H9 (cell line): ENCODE results near the gene DUSP18. TPM values are rescaled to one million over a fixed set of nuclear protein-coding genes. Genes with fewer than 3 reads are reported as not detected.

Experiments
- DNase-seq: peaks from one replicate; pipeline ENCODE4 v3.0.0-alpha.2; 2017
- H2AFZ ChIP-seq: one replicate; pipeline ENCODE4 v1.6.1; 2013; ENCODE audit warnings: mild to moderate bottlenecking, low read length, control low read depth, moderate library complexity
- H2AK5ac ChIP-seq: 2 replicates; pipeline ENCODE4 v1.6.1; 2013; ENCODE audit warnings: low read length, control low read depth, mixed read lengths; ENCODE audit not compliant: insufficient read length
- H2BK120ac ChIP-seq: one replicate; pipeline ENCODE4 v1.6.1; 2013; ENCODE audit warnings: low read depth, mild to moderate bottlenecking, low read length, control low read depth, inconsistent platforms; ENCODE audit not compliant: poor library complexity, severe bottlenecking
- H2BK12ac ChIP-seq: 2 replicates; pipeline ENCODE4 v1.6.1; 2013; ENCODE audit warnings: low read length, control low read depth, mixed read lengths, low read depth; ENCODE audit not compliant: insufficient read length
- H2BK15ac ChIP-seq: 2 replicates; pipeline ENCODE4 v1.6.1; 2013; ENCODE audit warnings: low read depth, low read length, control low read depth
- H2BK20ac ChIP-seq: one replicate; pipeline ENCODE4 v1.6.1; 2013; ENCODE audit warnings: low read depth, mild to moderate bottlenecking, low read length, control low read depth, inconsistent platforms; ENCODE audit not compliant: poor library complexity, severe bottlenecking
- H2BK5ac ChIP-seq: 2 replicates; pipeline ENCODE4 v1.6.1; 2013; ENCODE audit warnings: low read length, control low read depth, mixed read lengths; ENCODE audit not compliant: insufficient read length
- H3K14ac ChIP-seq: 2 replicates; pipeline ENCODE4 v1.6.1; 2013; ENCODE audit warnings: low read length, control low read depth; ENCODE audit not compliant: insufficient read depth
- H3K18ac ChIP-seq: 2 replicates; pipeline ENCODE4 v1.6.1; 2013; ENCODE audit warnings: low read depth, mild to moderate bottlenecking, mixed read lengths, low read length, control low read depth; ENCODE audit not compliant: insufficient read length
- H3K23ac ChIP-seq: 2 replicates; pipeline ENCODE4 v1.6.1; 2013; ENCODE audit warnings: low read length, control low read depth, mixed read lengths, low read depth; ENCODE audit not compliant: insufficient read length
- H3K23me2 ChIP-seq: 2 replicates; pipeline ENCODE4 v1.6.1; 2013; ENCODE audit warnings: low read depth, mild to moderate bottlenecking, mixed read lengths, low read length, control low read depth; ENCODE audit not compliant: insufficient read length, poor library complexity, severe bottlenecking
- H3K27ac ChIP-seq: 2 replicates; pipeline ENCODE4 v1.5.1; 2013; ENCODE audit warnings: low read length, control low read depth, mixed read lengths, low read depth; ENCODE audit not compliant: insufficient read length
- H3K27me3 ChIP-seq: 2 replicates; pipeline ENCODE4 v1.6.1; 2013; ENCODE audit warnings: low read length, control low read depth, inconsistent platforms; ENCODE audit not compliant: insufficient read depth
- H3K4ac ChIP-seq: 2 replicates; pipeline ENCODE4 v1.6.1; 2013; ENCODE audit warnings: low read depth, mild to moderate bottlenecking, control low read depth, inconsistent platforms, low read length, moderate library complexity
- H3K4me1 ChIP-seq: 2 replicates; pipeline ENCODE4 v1.6.1; 2013; ENCODE audit warnings: low read length, control low read depth, inconsistent platforms; ENCODE audit not compliant: insufficient read depth
- H3K4me2 ChIP-seq: 2 replicates; pipeline ENCODE4 v1.6.1; 2013; ENCODE audit warnings: low read length, control low read depth, mixed read lengths; ENCODE audit not compliant: insufficient read length, insufficient read depth
- H3K56ac ChIP-seq: 2 replicates; pipeline ENCODE4 v1.6.1; 2013; ENCODE audit warnings: low read depth, mild to moderate bottlenecking, mixed read lengths, low read length, control low read depth; ENCODE audit not compliant: insufficient read length
- H3K79me1 ChIP-seq: 2 replicates; pipeline ENCODE4 v1.6.1; 2013; ENCODE audit warnings: low read depth, mild to moderate bottlenecking, moderate library complexity, low read length, control low read depth, inconsistent platforms; ENCODE audit not compliant: insufficient read depth, poor library complexity, severe bottlenecking
- H3K79me2 ChIP-seq: 2 replicates; pipeline ENCODE4 v1.6.1; 2013; ENCODE audit warnings: low read length, control low read depth, inconsistent platforms; ENCODE audit not compliant: insufficient read depth
- H3K9ac ChIP-seq: 2 replicates; pipeline ENCODE4 v1.6.1; 2013; ENCODE audit warnings: low read length, control low read depth, mixed read lengths; ENCODE audit not compliant: insufficient read length; ENCODE audit errors: extremely low read depth
- H3K9me3 ChIP-seq: one replicate; pipeline ENCODE4 v1.6.1; 2013; ENCODE audit warnings: low read depth, low read length, inconsistent platforms; ENCODE audit not compliant: control insufficient read depth
- H3T11ph ChIP-seq: one replicate; pipeline ENCODE4 v1.6.1; 2013; ENCODE audit warnings: mild to moderate bottlenecking, low read length, control low read depth, inconsistent platforms
- H4K20me1 ChIP-seq: one replicate; pipeline ENCODE4 v1.6.1; 2013; ENCODE audit not compliant: control insufficient read depth, insufficient read length, insufficient read depth
- H4K5ac ChIP-seq: 2 replicates; pipeline ENCODE4 v1.6.1; 2013; ENCODE audit warnings: low read depth, mild to moderate bottlenecking, mixed read lengths, low read length, control low read depth; ENCODE audit not compliant: insufficient read length
- H4K8ac ChIP-seq: replicated peaks from 2 replicates; pipeline ENCODE4 v1.6.1; 2013; ENCODE audit warnings: low read length, control low read depth, mixed read lengths, low read depth; ENCODE audit not compliant: insufficient read length
- H4K91ac ChIP-seq: 2 replicates; pipeline ENCODE4 v1.6.1; 2013; ENCODE audit warnings: low read depth, mild to moderate bottlenecking, moderate library complexity, mixed read lengths, low read length, control low read depth; ENCODE audit not compliant: insufficient read length
- H3K27ac Mint-ChIP-seq, 3 experiments: 2 replicates in 2 of 3; 3 replicates in 1 of 3; pipeline ENCODE4 v1.8.0; 2020 to 2021; ENCODE audit warnings: mixed read lengths in 3 of 3, mild to moderate bottlenecking in 1 of 3, moderate library complexity in 1 of 3
- H3K27me3 Mint-ChIP-seq: 2 replicates; pipeline ENCODE4 v1.8.0; 2021; ENCODE audit warnings: low read depth, mild to moderate bottlenecking, moderate library complexity, mixed read lengths
- H3K36me3 Mint-ChIP-seq, 3 experiments: 2 replicates in 2 of 3; 3 replicates in 1 of 3; pipeline ENCODE4 v1.8.0; 2020 to 2021; ENCODE audit warnings: low read depth in 3 of 3, mixed read lengths in 3 of 3; ENCODE audit not compliant: insufficient read depth in 1 of 3
- H3K4me1 Mint-ChIP-seq, 2 experiments: 2 replicates each; pipeline ENCODE4 v1.8.0; 2020; ENCODE audit warnings: mixed read lengths in 2 of 2
- H3K4me3 Mint-ChIP-seq, 2 experiments: 2 replicates in 1 of 2; 3 replicates in 1 of 2; pipeline ENCODE4 v1.8.0; 2020 to 2021; ENCODE audit warnings: mild to moderate bottlenecking in 2 of 2, mixed read lengths in 2 of 2, moderate library complexity in 1 of 2
- H3K9me3 Mint-ChIP-seq, 2 experiments: 2 replicates in 1 of 2; 3 replicates in 1 of 2; pipeline ENCODE4 v1.8.0; 2020; ENCODE audit warnings: mild to moderate bottlenecking in 2 of 2, mixed read lengths in 2 of 2, moderate library complexity in 1 of 2
- WGBS: extraction: QIAGEN DNeasy Blood & Tissue Kit; methylation state at CpG from one replicate; pipeline ENCODE4 v1.1.7; 2013; ENCODE audit warnings: missing lambda C conversion rate, low lambda C conversion rate, mixed read lengths; ENCODE audit not compliant: insufficient read length; ENCODE audit errors: extremely low coverage; 5-methylcytosine and 5-hydroxymethylcytosine counted together
- total RNA-seq: library from RNA; stranded (reverse); gene quantifications from 2 replicates; pipeline ENCODE4 v1.2.1, GENCODE V29; 2021
- TF ChIP-seq, protein P1 (sequence below): fragments of 200-600 bp; sonication (generic); conservative IDR thresholded peaks from 3 replicates; pipeline ENCODE4 v1.8.0; 2021; ENCODE audit warnings: antibody characterized with exemption, mild to moderate bottlenecking

DUSP18 gene
- total RNA-seq, 1 experiment from 2014 or later, result 2.6 TPM

GRCh38 chr22:30668386-30668710 lies 673 bp upstream of the DUSP18 start:
- H2BK20ac ChIP-seq, result no peak overlapping the region
- WGBS, result no CpG with 5 or more reads among the region's 10 CpGs

More at GRCh38 chr22:30668386-30668710, 673 bp upstream of the DUSP18 start:
- Histone ChIP-seq H3K9ac (no peak overlapping the region), H2AFZ (no peak overlapping the region), H2BK15ac (no peak overlapping the region), H4K8ac (no peak overlapping the region), H3K4ac (no peak overlapping the region), H3T11ph (no peak overlapping the region), H3K27me3 (peaks cover 6% of the 10 kb centered on the region; the same call in 1 of the 2 replicates), H4K91ac (no peak overlapping the region), H2AK5ac (no peak overlapping the region), H4K20me1 (no peaks in the 10 kb centered on the region), H3K23me2 (peaks cover 16% of the 10 kb centered on the region), H3K23ac (no peak overlapping the region), H2BK5ac (no peak overlapping the region), H3K9me3 (no peaks in the 10 kb centered on the region), H3K4me2 (peak overlapping the region; percentile 67), H3K56ac (no peak overlapping the region), H4K5ac (no peak overlapping the region), H2BK12ac (no peak overlapping the region), H2BK120ac (no peak overlapping the region), H3K14ac (no peak overlapping the region), H3K4me1 (no peaks in the 10 kb centered on the region), H3K79me2 (no peaks in the 10 kb centered on the region), H3K79me1 (no peaks in the 10 kb centered on the region), H3K18ac (no peak overlapping the region), H3K27ac (no peak overlapping the region)
- peak overlapping the region; percentile 78 to 89 for H3K4me3 Mint-ChIP-seq
- H3K27me3 Mint-ChIP-seq, result peaks cover 57% of the 10 kb centered on the region
- TF ChIP-seq, protein P1, sequence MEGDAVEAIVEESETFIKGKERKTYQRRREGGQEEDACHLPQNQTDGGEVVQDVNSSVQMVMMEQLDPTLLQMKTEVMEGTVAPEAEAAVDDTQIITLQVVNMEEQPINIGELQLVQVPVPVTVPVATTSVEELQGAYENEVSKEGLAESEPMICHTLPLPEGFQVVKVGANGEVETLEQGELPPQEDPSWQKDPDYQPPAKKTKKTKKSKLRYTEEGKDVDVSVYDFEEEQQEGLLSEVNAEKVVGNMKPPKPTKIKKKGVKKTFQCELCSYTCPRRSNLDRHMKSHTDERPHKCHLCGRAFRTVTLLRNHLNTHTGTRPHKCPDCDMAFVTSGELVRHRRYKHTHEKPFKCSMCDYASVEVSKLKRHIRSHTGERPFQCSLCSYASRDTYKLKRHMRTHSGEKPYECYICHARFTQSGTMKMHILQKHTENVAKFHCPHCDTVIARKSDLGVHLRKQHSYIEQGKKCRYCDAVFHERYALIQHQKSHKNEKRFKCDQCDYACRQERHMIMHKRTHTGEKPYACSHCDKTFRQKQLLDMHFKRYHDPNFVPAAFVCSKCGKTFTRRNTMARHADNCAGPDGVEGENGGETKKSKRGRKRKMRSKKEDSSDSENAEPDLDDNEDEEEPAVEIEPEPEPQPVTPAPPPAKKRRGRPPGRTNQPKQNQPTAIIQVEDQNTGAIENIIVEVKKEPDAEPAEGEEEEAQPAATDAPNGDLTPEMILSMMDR, result no peak
- no peak for DNase-seq
- H3K9me3 Mint-ChIP-seq, result no peaks in the 10 kb centered on the region
- peaks cover 0 to 5% (median 2%) of the 10 kb centered on the region in 3 experiments; a peak in 4 of 7 replicates for H3K36me3 Mint-ChIP-seq
- peaks cover 13 to 14% of the 10 kb centered on the region in 2 experiments for H3K4me1 Mint-ChIP-seq
- H3K27ac Mint-ChIP-seq, result 0 out of 7 replicates have a peak overlapping the region, but pooled peaks of 1 of the 3 experiments have one; percentile 12
